ENCODE results near the gene SHB.

DNA sequence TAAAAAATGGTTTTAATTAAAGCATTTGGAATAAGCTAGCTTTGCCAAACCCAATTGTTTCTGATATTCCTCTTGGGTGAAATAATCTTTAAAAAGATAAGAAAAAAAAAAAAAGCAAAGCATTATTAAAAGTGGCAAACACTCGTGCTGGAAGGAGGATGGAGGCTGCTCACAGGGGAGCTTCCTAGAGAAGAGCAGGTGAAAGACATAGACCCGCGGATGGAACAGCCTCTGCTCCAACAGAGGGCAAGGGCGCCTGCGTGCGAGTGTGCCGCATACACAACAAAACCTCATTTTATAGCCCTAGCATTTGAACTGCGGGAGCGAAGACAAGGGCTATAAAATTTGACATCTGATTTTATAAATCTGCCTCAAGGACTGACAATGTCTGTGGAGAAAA lies 131.7 kb downstream of the SHB start:
- TF ChIP-seq TARDBP (IDR thresholded peaks at IDR 0.05): no peak
- no peak for TF ChIP-seq FOXM1 (IDR thresholded peaks at IDR 0.05; ENCODE audit: borderline replicate concordance)
- no peak for TF ChIP-seq BHLHE40 (IDR thresholded peaks at IDR 0.05; ENCODE audit: borderline replicate concordance)
- TF ChIP-seq SP1 (IDR thresholded peaks at IDR 0.05): no peak
- peak; percentile 86 for TF ChIP-seq ARNT (IDR thresholded peaks at IDR 0.05)
- TF ChIP-seq HDGF (IDR thresholded peaks at IDR 0.05; ENCODE audit: borderline replicate concordance): no peak
- no peak for TF ChIP-seq FOXK2 (IDR thresholded peaks at IDR 0.05)
- no peak for TF ChIP-seq ZNF384 (IDR thresholded peaks at IDR 0.05)
- no peak for TF ChIP-seq NFRKB (IDR thresholded peaks at IDR 0.05)
- TF ChIP-seq ELF4 (IDR thresholded peaks at IDR 0.05): no peak
- no peak for TF ChIP-seq LEF1 (IDR thresholded peaks at IDR 0.05; ENCODE audit: borderline replicate concordance)
- TF ChIP-seq CTBP1 (IDR thresholded peaks at IDR 0.05; ENCODE audit: borderline replicate concordance): no peak
- no peak for TF ChIP-seq PKNOX1 (IDR thresholded peaks at IDR 0.05)
